ENCODE results near the gene WDFY1. TPM values are rescaled to one million over a fixed set of nuclear protein-coding genes. Genes with fewer than 3 reads are reported as not detected.

WDFY1 gene
- total and polyA plus RNA-seq, 9 of the 15 experiments (the other 6 are each of a cell fraction or from before 2014, with no cell fraction given), result 5.4 to 27.6 (median 17.5) TPM

DNA sequence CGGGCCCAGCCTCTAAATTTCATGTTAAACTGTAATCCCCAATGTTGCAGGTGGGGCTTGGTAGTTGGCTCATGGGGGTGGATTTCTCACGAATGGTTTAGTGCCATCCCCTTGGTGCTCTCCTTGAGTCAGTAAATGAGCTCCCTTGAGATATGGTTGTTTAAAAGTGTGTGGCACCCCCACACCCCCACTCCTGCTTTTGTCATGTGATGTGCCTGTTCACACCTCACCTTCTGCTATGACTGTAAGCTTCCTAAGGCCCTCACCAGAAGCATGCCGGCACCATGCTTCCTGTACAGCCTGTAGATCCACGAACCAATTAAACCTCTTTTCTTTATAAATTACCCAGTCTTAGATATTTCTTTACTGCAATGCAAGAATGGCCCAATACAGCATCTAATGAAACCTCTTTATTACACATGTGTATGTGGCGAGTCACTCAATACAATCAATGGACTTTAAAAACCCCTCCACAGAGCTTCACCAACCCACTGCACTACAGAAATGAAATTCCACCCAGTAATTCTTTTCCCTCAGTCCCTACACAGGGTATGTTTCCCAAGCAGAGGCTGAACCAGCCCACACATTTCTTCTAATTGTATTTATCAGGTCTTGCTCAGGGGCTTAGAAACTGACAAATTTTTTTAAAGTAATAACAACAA lies 47.3 kb downstream of the WDFY1 start (continued):
- TF ChIP-seq ZBTB40 (IDR thresholded peaks at IDR 0.05), result no peak
- no peak for TF ChIP-seq ZBTB40 (CRISPR knock-in tag; IDR thresholded peaks at IDR 0.05)
- TF ChIP-seq NONO (IDR thresholded peaks at IDR 0.05; ENCODE audit: low read depth in 2 of 2, low read length in 1 of 2), result no peak
- TF ChIP-seq, protein P1, sequence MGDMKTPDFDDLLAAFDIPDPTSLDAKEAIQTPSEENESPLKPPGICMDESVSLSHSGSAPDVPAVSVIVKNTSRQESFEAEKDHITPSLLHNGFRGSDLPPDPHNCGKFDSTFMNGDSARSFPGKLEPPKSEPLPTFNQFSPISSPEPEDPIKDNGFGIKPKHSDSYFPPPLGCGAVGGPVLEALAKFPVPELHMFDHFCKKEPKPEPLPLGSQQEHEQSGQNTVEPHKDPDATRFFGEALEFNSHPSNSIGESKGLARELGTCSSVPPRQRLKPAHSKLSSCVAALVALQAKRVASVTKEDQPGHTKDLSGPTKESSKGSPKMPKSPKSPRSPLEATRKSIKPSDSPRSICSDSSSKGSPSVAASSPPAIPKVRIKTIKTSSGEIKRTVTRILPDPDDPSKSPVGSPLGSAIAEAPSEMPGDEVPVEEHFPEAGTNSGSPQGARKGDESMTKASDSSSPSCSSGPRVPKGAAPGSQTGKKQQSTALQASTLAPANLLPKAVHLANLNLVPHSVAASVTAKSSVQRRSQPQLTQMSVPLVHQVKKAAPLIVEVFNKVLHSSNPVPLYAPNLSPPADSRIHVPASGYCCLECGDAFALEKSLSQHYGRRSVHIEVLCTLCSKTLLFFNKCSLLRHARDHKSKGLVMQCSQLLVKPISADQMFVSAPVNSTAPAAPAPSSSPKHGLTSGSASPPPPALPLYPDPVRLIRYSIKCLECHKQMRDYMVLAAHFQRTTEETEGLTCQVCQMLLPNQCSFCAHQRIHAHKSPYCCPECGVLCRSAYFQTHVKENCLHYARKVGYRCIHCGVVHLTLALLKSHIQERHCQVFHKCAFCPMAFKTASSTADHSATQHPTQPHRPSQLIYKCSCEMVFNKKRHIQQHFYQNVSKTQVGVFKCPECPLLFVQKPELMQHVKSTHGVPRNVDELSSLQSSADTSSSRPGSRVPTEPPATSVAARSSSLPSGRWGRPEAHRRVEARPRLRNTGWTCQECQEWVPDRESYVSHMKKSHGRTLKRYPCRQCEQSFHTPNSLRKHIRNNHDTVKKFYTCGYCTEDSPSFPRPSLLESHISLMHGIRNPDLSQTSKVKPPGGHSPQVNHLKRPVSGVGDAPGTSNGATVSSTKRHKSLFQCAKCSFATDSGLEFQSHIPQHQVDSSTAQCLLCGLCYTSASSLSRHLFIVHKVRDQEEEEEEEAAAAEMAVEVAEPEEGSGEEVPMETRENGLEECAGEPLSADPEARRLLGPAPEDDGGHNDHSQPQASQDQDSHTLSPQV (IDR thresholded peaks at IDR 0.05), result no peak
- no peak for TF ChIP-seq TBL1XR1 (IDR thresholded peaks at IDR 0.05; ENCODE audit: low read length in 2 of 2)
- no peak for TF ChIP-seq NR3C1 (CRISPR knock-in tag; IDR thresholded peaks at IDR 0.05)
- no peak for TF ChIP-seq MECOM (CRISPR knock-in tag; IDR thresholded peaks at IDR 0.05)
- TF ChIP-seq HDAC3 (IDR thresholded peaks at IDR 0.05; ENCODE audit: borderline replicate concordance, partially characterized antibody), result no peak

Data from K562 (cell line).